Right renal pelvis (tissue), 4 donors: ENCODE results near the gene SEC14L5. TPM values are rescaled to one million over a fixed set of nuclear protein-coding genes. Genes with fewer than 3 reads are reported as not detected.
A peak's percentile ranks its signal among the peaks of the same experiment; 100 is the strongest.
"Not testable (repeated sequence)": the region's sequence is repeated elsewhere in the genome, so short reads cannot be mapped to it uniquely, and the experiment has no call there.

Experiments
- DNase-seq, 4 donors: peaks; one replicate each; pipeline ENCODE4 v3.0.0-alpha.2; 2013; ENCODE audit warnings: low read depth in 4 of 4, low spot score in 3 of 4, missing footprints in 1 of 4
- polyA plus RNA-seq, 4 donors: library from polyadenylated mRNA; unstranded; fragments of 120-200 nt; gene quantifications; one replicate each; pipeline ENCODE4 v1.2.1, GENCODE V29; 2013; ENCODE audit not compliant: insufficient read length in 4 of 4

Gene SEC14L5
- polyA plus RNA-seq, 4 donors = 0.14 to 0.36 (median 0.26) TPM

DNA sequence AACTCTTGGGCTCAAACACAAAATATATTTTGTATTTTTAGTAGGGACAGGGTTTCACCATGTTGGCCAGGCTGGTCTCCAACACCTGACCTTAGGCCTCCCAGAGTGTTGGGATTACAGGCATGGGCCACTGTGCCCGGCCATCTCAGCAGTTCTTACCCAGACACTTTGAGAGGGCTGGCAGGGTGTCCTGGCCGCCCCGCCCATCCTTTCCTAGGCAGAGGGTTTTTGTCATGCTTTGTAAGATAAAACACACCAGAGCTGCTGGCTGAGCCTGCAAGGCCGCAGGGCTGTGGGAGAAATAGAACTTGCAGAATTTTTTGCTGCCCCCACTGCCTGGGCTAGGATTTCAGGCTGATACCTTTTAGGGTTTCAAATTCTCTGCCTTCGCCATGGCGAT lies 29.9 kb upstream of the SEC14L5 start:
- DNase-seq = no peak

DNA sequence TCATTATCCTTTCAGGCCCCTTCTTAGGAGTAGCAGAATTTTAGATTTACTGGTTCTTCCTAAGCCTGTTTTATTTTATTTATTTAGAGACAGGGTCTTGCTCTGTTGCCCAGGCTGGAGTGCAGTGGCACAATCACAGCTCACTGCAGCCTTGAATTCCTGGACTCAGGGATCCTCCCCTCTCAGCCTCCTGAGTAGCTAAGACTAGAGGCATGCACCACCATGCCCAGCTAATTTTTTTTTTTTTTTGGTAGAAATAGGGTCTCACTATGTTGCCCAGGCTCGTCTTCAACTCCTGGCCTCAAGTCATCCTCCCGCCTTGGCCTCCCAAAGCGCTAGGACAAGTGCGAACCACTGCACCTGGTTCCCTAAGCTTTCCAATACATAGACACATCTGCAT lies 28.5 kb upstream of the SEC14L5 start:
- DNase-seq = not testable (repeated sequence)

DNA sequence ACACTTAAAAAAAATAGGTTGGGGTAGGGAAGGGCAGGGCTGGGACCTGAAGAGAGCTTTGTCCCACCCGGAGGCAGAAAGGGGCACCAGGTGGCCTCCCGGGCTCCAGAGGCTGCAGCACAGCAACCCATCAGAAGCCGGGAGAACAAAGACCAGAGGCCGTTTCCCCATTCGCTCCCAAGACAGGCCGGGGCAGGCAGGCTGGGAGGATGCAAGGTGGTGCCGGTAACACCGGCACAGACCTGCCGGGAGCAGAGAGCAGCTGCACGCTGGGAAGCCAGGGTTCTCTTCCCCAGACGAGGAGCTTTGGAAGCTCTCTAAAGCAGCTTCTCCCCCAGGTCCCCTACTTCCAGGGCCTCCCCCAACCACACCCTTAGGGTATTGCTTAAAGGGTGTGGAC lies 26.7 kb upstream of the SEC14L5 start:
- DNase-seq = no peak

DNA sequence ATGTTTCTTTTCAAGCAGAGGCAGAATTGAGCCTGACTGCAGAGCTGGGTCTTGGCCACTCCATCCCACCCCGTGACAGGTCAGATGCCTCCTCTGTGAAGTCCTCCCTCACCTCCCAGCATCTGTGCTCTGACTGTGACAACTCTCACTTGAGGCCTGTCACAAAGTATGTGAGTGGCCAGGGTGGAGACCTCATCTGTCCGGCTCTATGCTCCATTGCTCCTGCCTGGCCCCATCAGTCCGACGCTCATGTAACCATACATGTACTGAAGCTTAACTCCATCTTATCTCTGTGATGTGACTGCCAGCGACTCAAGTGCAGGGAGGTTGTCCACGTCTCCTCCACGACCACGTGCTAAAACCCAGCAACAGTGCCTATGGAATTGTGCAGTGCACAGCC lies 24.7 kb upstream of the SEC14L5 start:
- no peak for DNase-seq

DNA sequence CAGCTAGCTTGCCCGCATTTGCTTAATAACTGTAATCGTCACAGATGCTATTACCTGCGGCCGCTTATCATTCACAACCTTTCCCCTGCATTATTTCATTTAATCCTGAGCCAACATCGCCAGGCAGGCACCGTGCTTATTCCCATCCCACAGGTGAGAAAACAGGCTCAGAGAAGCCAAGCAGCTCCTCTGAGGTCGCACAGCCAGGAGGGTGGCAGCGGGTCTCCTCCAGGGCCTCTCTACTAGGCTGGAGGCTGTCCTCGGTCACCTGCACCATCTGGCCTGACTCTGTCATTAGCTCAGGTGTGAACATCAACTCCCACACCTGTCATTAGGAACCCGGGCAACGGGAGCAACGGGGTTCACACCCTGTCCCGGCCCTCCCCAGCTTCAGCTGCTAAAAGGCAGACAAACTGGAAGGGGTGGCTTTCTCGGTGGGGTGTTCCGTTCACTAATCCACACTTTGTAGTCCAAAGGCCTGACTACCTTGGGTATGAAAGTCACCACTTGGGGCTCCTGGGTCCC lies 24.2 kb upstream of the SEC14L5 start:
- DNase-seq = no peak

DNA sequence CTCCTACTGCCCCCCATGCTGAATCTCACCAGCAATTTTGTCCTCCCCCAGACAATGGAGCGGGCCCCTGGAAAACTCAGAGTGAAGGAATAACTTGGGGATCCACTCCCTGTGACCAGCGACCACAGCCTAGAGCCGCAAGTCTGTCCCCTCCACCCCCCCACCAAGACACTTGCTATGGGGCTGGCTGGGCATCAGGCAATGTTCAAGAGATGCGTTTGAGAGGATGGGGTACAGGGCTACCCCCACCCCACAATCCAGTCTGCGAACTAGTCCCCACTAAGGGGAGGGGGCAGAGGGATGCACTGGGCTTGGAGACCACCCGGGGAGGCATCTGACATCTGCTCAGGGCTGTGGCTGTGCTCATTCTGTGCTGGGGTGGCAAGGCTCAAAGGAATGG lies 23.5 kb upstream of the SEC14L5 start:
- DNase-seq = no peak

DNA sequence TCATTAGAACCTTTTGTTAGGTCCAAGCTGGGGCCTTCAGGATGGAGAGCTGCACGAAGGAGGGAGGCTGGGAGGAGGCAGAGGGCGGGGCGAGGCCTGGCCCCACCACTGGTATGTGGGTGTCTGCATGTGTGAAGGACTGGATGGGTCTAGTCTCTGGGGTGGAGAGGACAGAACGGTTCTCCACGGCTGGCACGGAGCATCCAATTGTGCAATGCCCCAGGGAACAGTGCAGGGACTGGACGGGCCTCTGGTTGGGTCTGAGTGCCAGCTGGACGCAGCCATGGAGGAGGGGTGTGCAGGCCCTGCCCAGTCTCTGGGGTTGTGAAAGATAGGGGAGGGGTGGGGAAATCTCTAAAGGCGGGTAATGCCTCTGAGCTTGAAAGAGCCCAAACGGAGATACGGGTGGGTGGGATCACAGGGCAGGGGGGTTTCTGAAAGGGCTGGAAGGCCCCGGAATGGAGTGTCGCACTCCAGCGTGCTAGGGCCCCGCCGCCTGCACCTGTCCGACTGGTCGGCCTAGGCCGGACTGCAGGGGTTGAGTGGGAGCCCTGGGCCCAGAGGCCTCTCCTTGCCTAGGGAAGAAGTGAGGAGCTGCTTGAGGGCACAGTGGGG lies 22.8 kb upstream of the SEC14L5 start:
- no peak for DNase-seq

DNA sequence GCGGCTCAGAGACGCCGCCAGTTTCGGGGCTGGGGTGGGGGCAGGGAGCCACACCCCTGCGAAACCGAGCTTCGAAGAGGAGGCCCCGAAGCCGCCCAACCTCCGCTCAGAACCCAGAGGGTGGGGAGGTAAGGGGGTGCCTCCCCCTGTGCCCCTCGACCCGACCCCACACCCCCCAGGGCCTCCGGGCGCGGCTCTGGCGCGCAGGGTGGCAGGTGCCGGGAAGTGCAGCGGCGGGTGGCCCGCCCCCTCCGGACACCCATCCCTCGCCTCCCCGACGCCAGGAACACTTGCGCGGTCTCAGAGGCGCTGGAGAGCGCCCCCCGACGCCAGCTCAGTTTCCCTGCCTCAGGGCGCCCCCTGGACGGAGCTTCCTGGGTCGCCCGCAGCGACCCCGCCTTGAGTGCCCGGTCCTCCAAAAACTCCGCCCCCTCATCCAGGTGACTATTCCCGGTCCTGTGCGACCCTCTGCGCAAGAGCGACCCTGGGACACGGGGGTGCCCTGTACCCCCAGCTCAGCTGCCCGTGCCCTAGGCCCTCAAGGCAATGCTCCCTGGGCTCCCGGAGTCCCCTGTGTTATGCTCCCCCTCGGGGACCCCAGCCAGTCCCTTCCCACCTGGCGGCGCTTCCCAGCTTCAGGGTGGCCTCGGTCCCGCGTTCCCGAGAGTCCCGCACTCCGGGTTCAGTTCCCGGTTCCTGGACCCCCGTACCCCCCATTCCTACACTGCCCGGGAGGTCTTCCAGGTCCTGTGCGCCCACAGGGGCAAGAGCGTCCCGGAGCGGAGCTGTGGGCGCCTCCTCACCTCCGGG lies 21.7 kb upstream of the SEC14L5 start:
- DNase-seq = no peak

DNA sequence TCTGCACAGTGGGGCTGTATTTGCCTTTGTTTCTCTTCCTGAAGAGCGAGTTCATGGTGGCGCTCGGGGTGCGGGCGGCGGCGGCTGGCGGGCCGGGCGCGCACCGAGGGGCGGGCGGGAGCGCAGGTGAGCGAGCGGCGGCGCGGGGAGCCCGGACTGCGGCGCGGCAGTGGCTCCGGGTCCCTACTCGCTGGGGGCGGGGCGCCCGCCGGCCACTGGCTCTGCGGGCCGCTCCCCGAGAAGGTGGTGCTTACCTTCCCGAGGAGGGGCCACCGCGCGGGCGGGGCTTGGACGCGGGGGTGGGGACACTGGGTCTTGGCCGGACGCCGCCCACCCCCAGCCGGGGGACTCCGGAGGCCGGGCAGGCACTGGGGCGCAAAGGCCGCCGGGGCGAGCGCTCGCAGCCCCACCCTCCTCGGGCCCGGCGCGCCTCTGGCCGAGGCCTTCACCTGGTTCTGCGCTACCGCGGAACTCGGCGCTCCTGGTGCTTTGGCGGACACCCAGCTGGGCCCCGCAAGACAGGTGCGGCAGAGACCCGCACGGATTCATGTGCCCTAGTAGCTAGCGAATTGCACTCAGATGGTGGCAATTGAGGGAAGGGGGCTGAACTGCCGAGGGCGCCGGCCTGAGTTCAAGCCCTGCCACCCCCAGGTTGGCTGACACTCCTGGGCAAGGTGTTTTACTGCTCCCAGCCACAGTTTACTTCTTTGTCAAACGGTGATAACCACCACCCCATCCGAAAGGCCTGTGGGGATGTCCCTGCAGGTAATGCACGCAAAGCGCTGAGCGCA lies 20.9 kb upstream of the SEC14L5 start, which contains the start of gene PPL:
Gene PPL, minus strand, starts transcription at position 158 of the 791 bp plus-strand sequence. Its CDS starts 103 bp downstream, at position 55.
- peak in 2 of 4 donors; percentile 58 to 75 for DNase-seq

DNA sequence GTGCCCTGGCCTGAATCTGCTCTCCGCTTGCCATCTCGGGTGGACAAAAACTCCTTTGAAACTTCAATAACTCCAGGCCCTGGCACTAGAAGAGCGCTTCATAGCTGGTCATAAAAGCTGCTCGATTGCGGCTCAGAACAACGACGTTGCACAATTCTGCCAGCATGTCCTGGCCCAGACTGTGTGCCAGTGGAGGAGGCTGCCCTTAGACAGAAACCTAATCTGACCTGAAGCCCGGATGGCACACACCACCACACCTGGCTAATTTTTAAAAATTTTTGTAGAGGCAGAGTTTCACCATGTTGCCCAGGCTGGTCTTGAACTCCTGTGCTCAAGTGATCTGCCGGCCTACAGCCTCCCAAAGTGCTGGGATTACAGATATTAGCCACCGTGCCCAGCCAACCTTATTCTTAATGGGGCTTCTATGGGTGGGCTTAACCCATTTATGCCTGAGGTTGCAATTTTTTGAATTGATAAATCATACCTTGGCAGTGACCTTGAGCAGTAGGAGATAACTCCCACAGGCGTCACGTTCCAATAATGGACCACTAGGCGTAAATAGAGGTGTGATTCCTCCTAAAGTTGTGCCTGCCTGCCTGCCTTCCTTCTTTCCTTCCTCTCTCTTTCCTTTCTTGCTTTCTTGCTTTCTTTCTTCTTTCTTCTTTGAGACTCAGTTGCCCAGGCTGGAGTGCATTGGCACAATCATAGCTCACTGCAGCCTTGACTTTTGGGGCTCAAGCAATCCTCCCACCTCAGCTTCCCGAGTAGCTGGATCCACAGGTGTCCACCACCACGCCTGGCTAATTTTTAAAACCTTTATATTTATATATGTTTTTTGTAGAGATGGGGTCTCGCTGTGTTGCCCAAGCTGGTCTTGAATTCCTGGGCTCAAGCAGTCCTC lies 20.1 kb upstream of the SEC14L5 start:
- DNase-seq = no peak

DNA sequence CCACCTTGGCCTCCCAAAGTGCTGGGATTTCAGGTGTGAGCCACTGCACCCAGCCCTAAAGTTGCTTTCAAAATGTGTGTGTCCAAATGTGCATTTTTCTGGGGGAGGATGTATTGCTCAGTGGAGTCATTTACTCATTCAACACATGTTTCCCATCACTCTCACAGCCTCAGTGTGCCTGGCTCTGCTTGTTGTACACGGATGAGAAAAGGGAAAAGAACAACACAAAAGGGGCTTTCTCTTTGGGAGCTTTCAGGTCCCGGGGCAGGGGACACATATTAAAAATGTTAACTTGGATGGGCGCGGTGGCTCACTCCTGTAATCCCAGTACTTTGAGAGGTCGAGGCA lies 19.5 kb upstream of the SEC14L5 start:
- no peak for DNase-seq

DNA sequence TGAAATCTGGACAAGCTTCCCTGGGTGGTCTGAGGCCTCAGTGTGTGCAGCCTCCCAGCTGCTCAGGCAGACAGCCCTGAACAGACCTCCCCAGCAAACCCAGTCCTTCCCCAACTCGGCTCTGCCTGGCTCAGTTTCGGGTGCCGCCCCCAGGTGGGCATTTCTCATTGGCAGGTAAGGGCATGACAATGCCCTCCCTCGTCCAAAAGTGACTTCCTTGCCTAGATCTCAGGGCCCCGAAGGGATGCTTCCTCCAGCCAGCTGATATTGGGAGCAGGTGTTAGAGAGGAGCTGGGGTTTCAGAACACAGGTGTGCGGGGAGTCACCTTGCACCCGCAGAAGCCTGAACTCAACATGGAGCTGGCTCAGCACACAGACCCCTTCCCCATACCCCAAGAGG lies 17.4 kb upstream of the SEC14L5 start:
- DNase-seq = no peak

DNA sequence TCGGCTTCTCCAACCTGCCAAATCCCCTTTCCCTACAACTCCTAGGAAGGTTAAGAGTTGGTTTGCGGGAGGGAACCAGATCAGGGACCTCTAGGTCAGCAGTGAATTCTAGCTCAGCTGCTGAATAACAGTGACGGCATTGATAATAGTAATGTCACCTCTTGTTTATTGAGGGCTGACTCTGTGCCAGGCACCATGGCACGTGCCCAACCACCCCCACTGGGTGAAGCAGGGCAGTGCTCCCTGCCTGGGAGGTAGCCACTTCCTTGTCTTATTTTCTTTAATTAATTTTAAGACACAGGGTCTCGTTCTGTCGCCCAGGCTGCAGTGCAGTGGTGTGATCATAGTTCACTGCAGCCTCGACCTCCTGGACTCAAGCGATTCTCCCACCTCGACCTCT lies 15.6 kb upstream of the SEC14L5 start:
- DNase-seq = no peak

DNA sequence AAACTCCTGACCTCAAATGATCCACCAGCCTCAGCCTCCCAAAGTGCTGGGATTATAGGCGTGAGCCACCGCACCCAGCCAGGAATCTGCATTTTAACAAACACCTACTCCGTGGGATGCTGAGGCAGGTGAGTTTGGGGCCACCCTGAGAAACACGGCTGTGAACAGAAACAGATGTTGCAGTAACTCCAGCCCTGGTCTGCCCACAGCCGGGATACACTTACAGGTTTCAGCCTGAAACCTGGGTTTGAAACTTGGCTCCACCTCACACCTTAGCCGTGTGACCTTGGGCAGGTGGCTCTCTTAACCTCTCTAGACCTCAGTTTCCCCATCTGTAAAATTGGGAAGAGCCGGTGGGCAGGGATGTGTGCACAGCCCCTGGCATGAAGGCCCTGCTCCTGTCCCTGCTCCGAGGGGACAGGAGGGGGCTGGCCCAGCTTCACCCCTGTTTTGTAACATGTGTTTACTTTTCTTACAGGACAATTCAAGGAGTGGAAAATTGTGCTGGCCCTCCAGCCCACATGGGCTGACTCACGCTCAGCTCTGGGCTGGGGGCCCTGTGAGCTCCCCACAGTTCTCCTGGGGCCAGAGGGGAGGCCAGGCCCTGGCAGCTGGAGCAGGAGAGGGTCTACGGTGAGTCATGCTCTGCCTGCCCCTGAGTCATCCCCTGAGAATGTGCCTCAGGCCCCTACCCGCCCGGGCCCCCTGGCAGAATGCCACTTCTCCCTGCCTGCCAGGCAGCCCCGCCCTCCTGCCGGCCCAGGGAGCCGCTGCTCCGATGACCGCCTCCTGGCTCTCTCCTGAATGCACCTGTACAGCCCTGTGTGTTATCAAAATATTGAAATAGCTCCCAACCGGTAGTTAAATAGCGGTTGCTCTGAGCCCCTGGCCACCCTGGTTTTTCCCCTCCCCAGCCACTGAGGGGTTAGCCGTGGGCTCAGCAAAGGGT lies 13.5 kb upstream of the SEC14L5 start:
- DNase-seq = peak in 1 of 4 donors; percentile 61

DNA sequence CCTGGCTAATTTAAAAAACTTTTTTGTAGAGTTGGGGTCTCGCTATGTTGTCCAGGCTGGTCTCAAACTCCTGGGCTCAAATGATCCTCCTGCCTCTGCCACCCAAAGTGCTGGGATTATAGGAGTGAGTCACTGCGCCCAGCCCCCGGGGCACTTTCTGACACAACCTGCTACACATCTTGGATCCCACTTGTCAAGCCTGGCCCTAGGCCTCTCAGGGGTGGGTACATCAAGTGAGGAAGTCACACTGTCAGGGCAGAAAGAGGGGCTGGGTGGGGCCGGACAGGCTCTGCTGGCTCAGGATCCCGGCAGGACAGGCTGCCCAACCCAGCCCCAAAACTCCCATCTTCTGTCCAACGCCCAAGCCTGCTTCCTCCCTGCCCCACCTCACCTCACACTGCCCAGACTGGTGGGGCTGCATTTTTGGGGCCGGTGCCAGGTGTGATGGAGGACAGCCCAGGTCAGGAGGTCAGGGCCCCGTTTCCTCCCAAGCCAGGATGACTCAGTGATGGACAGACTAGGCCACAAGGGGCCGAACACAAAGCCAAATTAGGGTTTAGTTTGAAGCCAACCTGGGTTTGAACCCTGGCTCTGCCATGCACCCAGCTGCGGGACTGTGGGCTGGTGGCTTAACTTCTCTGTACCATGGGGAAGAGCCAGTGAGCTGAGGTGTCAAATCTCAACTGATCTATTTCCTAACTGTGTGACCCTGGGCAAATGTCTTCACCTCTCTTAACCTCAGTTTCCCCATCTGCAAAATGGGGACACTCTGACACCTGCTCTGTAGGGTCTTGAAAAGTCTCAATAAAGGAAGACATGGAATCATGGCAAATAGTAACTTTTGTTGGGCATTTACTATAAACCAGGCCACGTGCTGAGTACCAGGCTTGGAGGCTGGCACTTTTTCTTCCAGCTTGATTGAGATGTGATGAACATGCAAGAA lies 12.3 kb upstream of the SEC14L5 start:
- no peak for DNase-seq

DNA sequence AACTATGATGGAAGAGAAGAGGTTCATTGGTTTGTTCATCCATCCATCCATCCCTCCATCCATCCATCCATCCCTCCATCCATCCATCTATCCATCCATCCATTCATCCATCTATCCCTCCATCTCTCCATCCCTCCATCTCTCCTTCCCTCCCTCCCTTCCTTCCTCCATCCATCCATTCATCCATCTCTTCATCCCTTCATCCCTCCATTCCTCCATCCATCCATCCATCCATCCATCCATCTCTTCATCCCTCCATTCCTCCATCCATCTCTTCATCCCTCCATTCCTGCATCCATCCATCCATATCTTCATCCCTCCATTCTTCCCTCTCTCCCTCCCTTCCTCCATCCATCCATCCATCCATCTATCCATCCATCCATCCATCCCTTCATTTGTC lies 11.2 kb upstream of the SEC14L5 start:
- no peak for DNase-seq

DNA sequence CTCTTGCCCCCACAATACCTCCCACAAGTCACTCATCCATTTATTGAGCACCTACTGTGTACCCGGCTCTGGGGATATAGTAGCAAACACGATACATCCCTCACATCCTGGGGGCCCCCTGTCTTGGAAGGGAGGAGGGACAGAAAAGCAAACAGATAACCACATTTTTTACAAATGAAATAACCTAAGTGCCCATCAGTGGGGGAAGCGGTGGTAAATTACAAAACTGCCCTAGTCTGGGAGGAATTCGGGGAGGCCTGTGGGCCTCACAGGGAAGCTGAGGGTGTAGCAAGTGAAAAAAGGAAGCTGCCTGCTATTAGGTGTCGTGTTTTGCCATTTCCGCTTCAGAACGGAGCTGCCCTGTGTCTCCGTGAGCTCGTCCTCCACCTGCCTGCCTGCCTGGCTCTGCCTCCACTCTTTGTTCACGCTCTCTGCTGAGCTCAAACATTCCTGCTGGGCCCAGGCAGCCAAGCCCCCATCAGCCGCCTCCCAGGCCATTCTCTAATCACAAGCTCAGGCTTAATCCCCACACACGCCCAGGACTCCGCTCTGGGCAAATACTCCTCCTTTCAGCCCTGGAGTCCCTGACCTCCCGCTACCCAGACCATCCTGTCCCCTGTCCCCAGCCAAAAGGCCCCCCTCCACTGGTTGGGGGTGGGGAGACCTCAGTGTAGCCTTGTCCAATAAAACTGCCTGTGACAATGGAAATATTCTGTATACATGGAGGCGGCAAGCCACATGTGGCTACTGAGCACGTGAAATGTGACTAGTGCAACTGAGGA lies 10.2 kb upstream of the SEC14L5 start:
- no peak for DNase-seq
